ENCODE results near the gene ISOC2.
"Not testable (repeated sequence)": the region's sequence is repeated elsewhere in the genome, so short reads cannot be mapped to it uniquely, and the experiment has no call there.

The ISOC2 gene

GRCh38 chr19:55502197-55502952 lies 40.9 kb upstream of the ISOC2 start:
- no peak for DNase-seq (ENCODE audit: low read depth, low spot score)
- no peak overlapping the region for H3K4me3 ChIP-seq (ENCODE audit: low read depth, low read length)
- in situ Hi-C loops (cut with HindIII; ENCODE audit: low sequenced_read_pairs), result no loop called here
- TF ChIP-seq, protein P1, sequence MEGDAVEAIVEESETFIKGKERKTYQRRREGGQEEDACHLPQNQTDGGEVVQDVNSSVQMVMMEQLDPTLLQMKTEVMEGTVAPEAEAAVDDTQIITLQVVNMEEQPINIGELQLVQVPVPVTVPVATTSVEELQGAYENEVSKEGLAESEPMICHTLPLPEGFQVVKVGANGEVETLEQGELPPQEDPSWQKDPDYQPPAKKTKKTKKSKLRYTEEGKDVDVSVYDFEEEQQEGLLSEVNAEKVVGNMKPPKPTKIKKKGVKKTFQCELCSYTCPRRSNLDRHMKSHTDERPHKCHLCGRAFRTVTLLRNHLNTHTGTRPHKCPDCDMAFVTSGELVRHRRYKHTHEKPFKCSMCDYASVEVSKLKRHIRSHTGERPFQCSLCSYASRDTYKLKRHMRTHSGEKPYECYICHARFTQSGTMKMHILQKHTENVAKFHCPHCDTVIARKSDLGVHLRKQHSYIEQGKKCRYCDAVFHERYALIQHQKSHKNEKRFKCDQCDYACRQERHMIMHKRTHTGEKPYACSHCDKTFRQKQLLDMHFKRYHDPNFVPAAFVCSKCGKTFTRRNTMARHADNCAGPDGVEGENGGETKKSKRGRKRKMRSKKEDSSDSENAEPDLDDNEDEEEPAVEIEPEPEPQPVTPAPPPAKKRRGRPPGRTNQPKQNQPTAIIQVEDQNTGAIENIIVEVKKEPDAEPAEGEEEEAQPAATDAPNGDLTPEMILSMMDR (IDR thresholded peaks at IDR 0.05; ENCODE audit: low read depth, low read length), result no peak

GRCh38 chr19:55500368-55500952 lies 39.0 kb upstream of the ISOC2 start:
- H3K4me3 ChIP-seq (ENCODE audit: low read depth, low read length), result no peak overlapping the region
- in situ Hi-C loops (cut with HindIII; ENCODE audit: low sequenced_read_pairs), result no loop called here
- TF ChIP-seq, protein P1 (IDR thresholded peaks at IDR 0.05; ENCODE audit: low read depth, low read length), result no peak
- no peak for DNase-seq (ENCODE audit: low read depth, low spot score)

- no peak overlapping the region for H3K4me3 ChIP-seq (ENCODE audit: low read depth, low read length)
- DNase-seq (ENCODE audit: low read depth, low spot score), result no peak
- in situ Hi-C loops (cut with HindIII; ENCODE audit: low sequenced_read_pairs), result no loop called here
- TF ChIP-seq, protein P1 (IDR thresholded peaks at IDR 0.05; ENCODE audit: low read depth, low read length), result no peak
These were observed 36.9 kb upstream of the ISOC2 start for GRCh38 chr19:55498246-55498840.

GRCh38 chr19:55497763-55498162 lies 36.3 kb upstream of the ISOC2 start:
- DNase-seq (ENCODE audit: low read depth, low spot score), result no peak
- in situ Hi-C loops (cut with HindIII; ENCODE audit: low sequenced_read_pairs), result no loop called here
- no peak overlapping the region for H3K4me3 ChIP-seq (ENCODE audit: low read depth, low read length)
- TF ChIP-seq, protein P1 (IDR thresholded peaks at IDR 0.05; ENCODE audit: low read depth, low read length), result no peak

DNA sequence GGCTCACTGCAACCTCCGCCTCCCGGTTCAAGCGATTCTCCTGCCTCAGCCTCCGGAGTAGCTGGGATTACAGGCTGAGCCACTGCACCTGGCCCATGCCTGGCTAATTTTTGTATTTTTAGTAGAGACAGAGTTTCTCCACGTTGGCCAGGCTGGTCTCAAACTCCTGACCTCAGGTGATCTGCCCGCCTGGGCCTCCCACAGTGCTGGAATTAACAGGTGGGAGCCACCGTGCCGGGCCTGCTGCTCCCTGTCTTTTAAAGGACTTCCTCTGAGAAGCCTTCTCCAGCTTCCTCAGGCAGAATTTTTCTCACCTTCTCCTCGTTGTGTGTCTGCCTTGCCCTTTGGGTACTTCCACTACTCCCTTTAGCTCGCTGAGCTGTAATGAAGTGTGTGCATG lies 35.4 kb upstream of the ISOC2 start:
- H3K4me3 ChIP-seq (ENCODE audit: low read depth, low read length); in situ Hi-C loops (cut with HindIII; ENCODE audit: low sequenced_read_pairs); DNase-seq (ENCODE audit: low read depth, low spot score): not testable (repeated sequence)

- in situ Hi-C loops (cut with HindIII; ENCODE audit: low sequenced_read_pairs), result no loop called here
- H3K4me3 ChIP-seq (ENCODE audit: low read depth, low read length), result no peak overlapping the region
- TF ChIP-seq, protein P1 (IDR thresholded peaks at IDR 0.05; ENCODE audit: low read depth, low read length), result no peak
These were observed 34.4 kb upstream of the ISOC2 start for GRCh38 chr19:55495646-55496349.

More at GRCh38 chr19:55495646-55496349, 34.4 kb upstream of the ISOC2 start:
- DNase-seq (ENCODE audit: low read depth, low spot score), result no peak
